Activated naive CD8-positive, alpha-beta T cell treated with anti-CD3 and anti-CD28 coated beads, Interleukin-2, amount 10 ng/mL, durations not matched to agents 7 days and 5 days (primary cell): ENCODE data around the gene SERPIND1. TPM values are rescaled to one million over a fixed set of nuclear protein-coding genes. Genes with fewer than 3 reads are reported as not detected.
A peak's percentile ranks its signal among the peaks of the same experiment; 100 is the strongest.

ENCODE experiments used
- ATAC-seq: fragments of 150-1000 bp; cut with Tn5 transposase; one replicate; pipeline ENCODE4 v1.10.0; 2021; ENCODE audit warnings: low read depth, moderate library complexity
- POLR2A ChIA-PET: fragments of 350-600 bp; sonication (Branson Sonifier 250); formaldehyde crosslinking; loops from one replicate; lab custom pipeline; 2021; ENCODE audit warnings: antibody characterized with exemption; lab: Charles Lee
- DNase-seq: peaks from one replicate; pipeline ENCODE4 v3.0.0; 2021
- H3K27ac Mint-ChIP-seq: one replicate; pipeline ENCODE4 v1.8.0; 2022; ENCODE audit warnings: mild to moderate bottlenecking, mixed read lengths
- H3K27me3 Mint-ChIP-seq: one replicate; pipeline ENCODE4 v1.8.0; 2022; ENCODE audit warnings: mild to moderate bottlenecking, moderate library complexity, mixed read lengths
- H3K36me3 Mint-ChIP-seq: one replicate; pipeline ENCODE4 v1.8.0; 2021; ENCODE audit warnings: mild to moderate bottlenecking, mixed read lengths
- H3K4me1 Mint-ChIP-seq: one replicate; pipeline ENCODE4 v1.8.0; 2021; ENCODE audit warnings: mixed read lengths
- H3K4me3 Mint-ChIP-seq: one replicate; pipeline ENCODE4 v1.8.0; 2022; ENCODE audit warnings: mild to moderate bottlenecking, moderate library complexity, mixed read lengths
- H3K9me3 Mint-ChIP-seq: one replicate; pipeline ENCODE4 v1.8.0; 2021; ENCODE audit warnings: mixed read lengths
- total RNA-seq, 2 experiments: library from RNA; stranded (reverse); gene quantifications; one replicate each; pipeline ENCODE4 v1.2.3, GENCODE V29; 2021

The SERPIND1 gene
- total RNA-seq, 2 experiments from 2014 or later, result not detected

DNA sequence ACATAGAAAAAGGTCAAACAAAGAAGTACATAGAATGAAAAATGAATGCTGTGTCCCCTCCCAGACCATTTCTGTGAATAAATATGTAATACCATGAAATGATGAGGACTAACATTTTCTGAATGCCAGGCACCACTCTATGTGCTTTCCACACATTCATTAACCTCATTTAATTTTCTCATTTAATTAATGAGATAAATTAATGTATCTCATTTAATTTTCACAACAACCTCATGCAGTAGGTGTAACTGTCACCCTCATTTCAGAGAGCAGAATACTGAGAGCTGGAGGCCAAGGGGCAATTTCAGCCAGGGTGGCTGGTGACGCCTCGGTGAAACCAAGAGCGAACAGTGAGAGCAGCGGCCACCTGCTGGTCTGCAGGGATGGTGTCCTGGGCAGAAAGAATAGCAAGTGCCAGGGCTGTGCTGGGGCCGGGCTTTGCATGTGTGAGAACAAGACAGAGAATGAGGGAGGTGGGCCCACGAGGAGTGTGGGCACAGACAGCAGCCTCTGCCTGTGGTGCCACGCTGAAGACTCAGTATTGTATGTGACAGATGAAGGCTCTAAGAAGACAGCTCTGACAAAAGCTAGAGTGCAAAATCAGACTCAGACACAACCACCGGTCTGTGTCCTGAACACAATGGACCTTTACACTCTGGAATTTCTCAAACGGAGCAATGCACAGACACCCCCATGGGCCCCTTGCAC is 1.8 kb upstream of the SERPIND1 start:
- Mint-ChIP-seq H3K4me1 (peaks cover 12% of the 10 kb centered on the region), H3K27me3 (no peaks in the 10 kb centered on the region), H3K9me3 (no peaks in the 10 kb centered on the region), H3K36me3 (peaks cover 6% of the 10 kb centered on the region), H3K4me3 (no peak overlapping the region), H3K27ac (no peak overlapping the region)
- POLR2A ChIA-PET, result no interaction called here
- ATAC-seq (no peak), DNase-seq (no peak)

- peaks cover 3% of the 10 kb centered on the region for H3K4me1 Mint-ChIP-seq
- no peak overlapping the region for H3K4me3 Mint-ChIP-seq
- H3K27me3 Mint-ChIP-seq, result no peaks in the 10 kb centered on the region
- no peaks in the 10 kb centered on the region for H3K9me3 Mint-ChIP-seq
- DNase-seq (no peak), ATAC-seq (no peak)
- H3K36me3 Mint-ChIP-seq, result peaks cover 3% of the 10 kb centered on the region
- H3K27ac Mint-ChIP-seq, result no peak overlapping the region
- POLR2A ChIA-PET, result no interaction called here
These were observed 969 bp downstream of the SERPIND1 start for GRCh38 chr22:20774882-20775281.

DNA sequence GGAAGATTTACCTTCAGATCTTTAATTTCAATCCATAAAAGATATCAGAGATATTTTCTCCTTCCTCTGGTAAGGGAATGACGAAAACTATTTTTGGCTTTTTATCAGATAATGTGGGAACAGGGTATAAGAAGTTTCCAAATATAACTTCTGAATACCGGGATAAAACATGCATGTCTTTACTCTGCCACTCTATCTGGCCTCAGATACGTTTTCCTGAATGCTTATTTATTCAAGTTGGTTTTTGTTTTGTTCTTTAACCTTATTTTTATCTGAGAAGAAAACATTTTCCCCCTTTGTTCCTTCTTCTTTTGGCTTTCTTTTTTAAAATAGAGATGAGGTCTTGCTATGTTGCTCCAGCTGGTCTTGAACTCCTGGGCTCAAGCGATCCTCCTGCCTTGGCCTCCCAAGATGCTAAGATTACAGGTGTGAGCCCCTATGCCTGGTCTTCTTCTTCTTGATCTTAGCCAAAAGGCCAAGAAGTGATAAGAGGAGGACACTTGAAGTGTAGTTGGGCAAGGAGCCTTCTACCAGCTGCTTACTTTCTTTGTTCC is 1.5 kb downstream of the SERPIND1 start:
- peaks cover 3% of the 10 kb centered on the region for H3K36me3 Mint-ChIP-seq
- POLR2A ChIA-PET, result no interaction called here
- H3K9me3 Mint-ChIP-seq, result no peaks in the 10 kb centered on the region
- no peak overlapping the region for H3K4me3 Mint-ChIP-seq
- ATAC-seq (no peak), DNase-seq (no peak)
- H3K4me1 Mint-ChIP-seq, result peaks cover 4% of the 10 kb centered on the region
- H3K27ac Mint-ChIP-seq, result no peak overlapping the region
- H3K27me3 Mint-ChIP-seq, result no peaks in the 10 kb centered on the region

DNA sequence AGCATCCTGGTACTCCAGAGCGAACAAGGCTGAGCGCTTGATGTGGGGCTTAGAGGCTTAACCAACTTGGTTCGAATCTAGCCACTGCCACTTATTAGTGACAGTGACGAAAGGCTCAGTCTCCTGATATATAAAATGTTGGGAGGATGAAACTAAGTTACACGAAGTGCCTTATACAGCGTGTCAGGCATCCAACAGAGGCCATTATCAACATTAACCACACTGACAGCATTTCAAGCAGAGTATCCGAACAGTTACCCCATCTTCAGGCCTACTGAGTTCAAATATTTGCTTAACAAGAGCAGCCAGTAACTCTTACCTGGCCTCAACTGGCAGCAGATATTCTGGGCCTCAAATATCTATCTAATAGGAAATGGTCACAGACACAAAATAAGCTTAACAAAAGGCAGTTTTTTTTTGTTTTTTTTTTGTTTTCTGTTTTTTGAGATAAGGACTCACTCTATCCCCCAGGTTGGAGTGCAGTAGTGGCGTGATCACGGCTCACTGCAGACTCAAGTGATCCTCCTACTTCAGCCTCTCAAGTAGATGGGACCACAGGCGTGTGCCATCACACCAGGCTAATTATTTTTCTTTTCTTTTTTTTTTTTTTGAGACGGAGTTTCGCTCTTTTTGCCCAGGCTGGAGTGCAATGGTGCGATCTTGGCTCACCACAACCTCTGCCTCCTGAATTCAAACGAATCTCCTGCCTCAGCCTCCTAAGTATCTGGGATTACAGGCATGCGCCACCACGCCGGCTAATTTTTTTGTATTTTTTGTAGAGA is 2.9 kb downstream of the SERPIND1 start:
- Mint-ChIP-seq H3K27ac (no peak overlapping the region), H3K4me1 (peaks cover 4% of the 10 kb centered on the region)
- no peak for DNase-seq

GRCh38 chr22:20777420-20778177 is 3.7 kb downstream of the SERPIND1 start:
- DNase-seq, result no peak
- Mint-ChIP-seq H3K27ac (peak overlapping the region; percentile 21), H3K4me1 (peaks cover 4% of the 10 kb centered on the region), H3K27me3 (no peaks in the 10 kb centered on the region), H3K9me3 (no peaks in the 10 kb centered on the region), H3K36me3 (peaks cover 3% of the 10 kb centered on the region), H3K4me3 (no peak overlapping the region)
- POLR2A ChIA-PET, result no interaction called here
- ATAC-seq, result no peak

More for the DNA sequence above, 2.9 kb downstream of the SERPIND1 start:
- no peak for ATAC-seq
- Mint-ChIP-seq H3K27me3 (no peaks in the 10 kb centered on the region), H3K9me3 (no peaks in the 10 kb centered on the region), H3K36me3 (peaks cover 3% of the 10 kb centered on the region), H3K4me3 (no peak overlapping the region)
- POLR2A ChIA-PET, result no interaction called here

GRCh38 chr22:20779014-20779817 is 5.3 kb downstream of the SERPIND1 start:
- POLR2A ChIA-PET, result no interaction called here
- ATAC-seq (no peak), DNase-seq (no peak)
- Mint-ChIP-seq H3K4me3 (no peak overlapping the region), H3K4me1 (peaks cover 4% of the 10 kb centered on the region), H3K27me3 (no peaks in the 10 kb centered on the region), H3K9me3 (no peaks in the 10 kb centered on the region), H3K27ac (no peak overlapping the region), H3K36me3 (no peaks in the 10 kb centered on the region)

- H3K36me3 Mint-ChIP-seq, result no peaks in the 10 kb centered on the region
- no peak overlapping the region for H3K4me3 Mint-ChIP-seq
- no peak for ATAC-seq
- POLR2A ChIA-PET, result no interaction called here
- H3K9me3 Mint-ChIP-seq, result no peaks in the 10 kb centered on the region
- H3K4me1 Mint-ChIP-seq, result peaks cover 7% of the 10 kb centered on the region
- H3K27ac Mint-ChIP-seq, result no peak overlapping the region
- no peak for DNase-seq
- no peaks in the 10 kb centered on the region for H3K27me3 Mint-ChIP-seq
These were observed 5.9 kb downstream of the SERPIND1 start for GRCh38 chr22:20779818-20780158.

DNA sequence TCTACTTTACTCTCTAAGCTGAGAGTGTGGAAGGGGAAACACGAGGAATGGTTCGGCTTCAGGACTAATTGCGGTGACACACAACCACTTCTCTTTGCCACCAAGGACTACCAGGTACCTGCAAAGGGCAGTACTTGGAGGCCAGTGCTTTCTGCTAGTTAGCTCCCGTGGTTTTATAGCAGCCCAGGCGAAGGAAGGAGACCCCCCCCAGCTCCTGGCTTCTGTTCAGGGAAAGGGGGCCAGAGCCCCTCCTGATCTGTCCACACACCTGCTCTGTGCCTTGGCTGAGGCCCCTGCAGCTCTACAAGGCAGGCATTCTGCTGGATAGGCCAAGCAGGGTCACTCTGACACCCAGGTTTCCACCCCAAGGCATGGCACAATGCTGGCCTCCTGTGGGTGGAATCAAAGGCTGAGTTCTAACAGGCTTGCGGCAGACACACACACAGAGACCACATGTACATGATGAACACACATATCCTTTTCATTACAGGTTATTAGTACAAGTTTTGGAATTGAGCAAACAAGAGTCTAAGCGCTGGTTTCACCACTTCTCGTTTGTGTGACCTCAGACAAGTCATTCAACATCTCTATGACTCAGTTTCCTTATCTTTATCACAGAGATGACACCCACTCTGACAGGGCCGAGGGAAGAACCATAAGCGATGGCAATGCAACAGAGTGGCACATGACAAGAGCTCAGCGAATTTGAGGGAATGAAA is 7.5 kb downstream of the SERPIND1 start:
- POLR2A ChIA-PET, result no interaction called here
- Mint-ChIP-seq H3K27ac (no peak overlapping the region), H3K9me3 (no peaks in the 10 kb centered on the region), H3K27me3 (no peaks in the 10 kb centered on the region), H3K4me1 (peaks cover 7% of the 10 kb centered on the region), H3K4me3 (no peak overlapping the region), H3K36me3 (no peaks in the 10 kb centered on the region)
- no peak for ATAC-seq
- no peak for DNase-seq

GRCh38 chr22:20782083-20782482 is 8.2 kb downstream of the SERPIND1 start:
- POLR2A ChIA-PET, result no interaction called here

DNA sequence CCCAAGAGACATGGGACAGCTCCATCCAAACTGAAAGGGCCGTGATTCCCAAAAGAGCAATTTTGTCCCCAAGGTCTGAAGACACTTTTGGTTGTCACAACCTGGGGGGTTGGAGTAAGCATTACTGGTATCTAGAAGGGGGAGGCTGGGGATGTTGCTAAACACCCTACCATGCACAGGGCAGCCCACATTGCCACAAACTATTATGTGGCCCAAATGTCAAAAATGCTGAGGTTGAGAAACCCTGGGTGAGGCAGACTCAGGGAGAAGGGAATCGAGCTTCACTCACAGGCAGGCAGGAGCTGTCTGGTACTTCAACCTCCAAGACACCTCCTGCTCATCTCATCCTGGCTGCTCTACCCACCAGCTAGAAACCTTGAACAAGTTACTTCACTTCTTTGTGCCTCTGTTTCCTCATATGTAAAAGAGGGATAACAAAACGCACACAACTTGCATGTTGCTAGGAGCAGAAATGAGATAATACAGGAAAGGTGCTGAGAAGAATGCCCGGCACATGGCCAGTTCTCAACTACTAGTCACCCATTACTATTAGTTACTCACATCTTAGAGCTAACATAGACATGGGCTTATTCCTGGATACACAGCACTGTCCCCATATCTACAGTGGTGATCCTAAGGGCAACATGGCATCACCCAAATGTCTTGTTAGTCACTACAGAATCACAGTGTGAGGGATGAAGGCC is 8.8 kb downstream of the SERPIND1 start:
- H3K4me3 Mint-ChIP-seq, result no peak overlapping the region

More at GRCh38 chr22:20782083-20782482, 8.2 kb downstream of the SERPIND1 start:
- H3K27me3 Mint-ChIP-seq, result no peaks in the 10 kb centered on the region
- DNase-seq (no peak), ATAC-seq (no peak)
- no peak overlapping the region for H3K4me3 Mint-ChIP-seq
- no peaks in the 10 kb centered on the region for H3K9me3 Mint-ChIP-seq
- no peak overlapping the region for H3K27ac Mint-ChIP-seq
- H3K36me3 Mint-ChIP-seq, result no peaks in the 10 kb centered on the region
- peaks cover 7% of the 10 kb centered on the region for H3K4me1 Mint-ChIP-seq

GRCh38 chr22:20783300-20783673 is 9.4 kb downstream of the SERPIND1 start:
- peaks cover 7% of the 10 kb centered on the region for H3K4me1 Mint-ChIP-seq
- POLR2A ChIA-PET, result no interaction called here
- no peaks in the 10 kb centered on the region for H3K27me3 Mint-ChIP-seq
- DNase-seq (no peak), ATAC-seq (no peak)
- H3K4me3 Mint-ChIP-seq, result no peak overlapping the region
- no peaks in the 10 kb centered on the region for H3K36me3 Mint-ChIP-seq
- no peak overlapping the region for H3K27ac Mint-ChIP-seq
- H3K9me3 Mint-ChIP-seq, result no peaks in the 10 kb centered on the region

More for the DNA sequence above, 8.8 kb downstream of the SERPIND1 start:
- no peaks in the 10 kb centered on the region for H3K27me3 Mint-ChIP-seq
- POLR2A ChIA-PET, result no interaction called here
- ATAC-seq (no peak), DNase-seq (no peak)
- no peaks in the 10 kb centered on the region for H3K36me3 Mint-ChIP-seq
- no peak overlapping the region for H3K27ac Mint-ChIP-seq
- peaks cover 7% of the 10 kb centered on the region for H3K4me1 Mint-ChIP-seq
- H3K9me3 Mint-ChIP-seq, result no peaks in the 10 kb centered on the region
